SU-DHL-6 (cell line): ENCODE measurements around the gene NUDC.

Source experiments
- EZH2phosphoT487 ChIP-seq: fragments of 200-600 bp; sonication (generic), shearing (Covaris generic); conservative IDR thresholded peaks from 2 replicates; pipeline ENCODE4 v1.6.1; 2018; ENCODE audit warnings: mild to moderate bottlenecking, antibody characterized with exemption, low read length, moderate library complexity, mixed read lengths
- TF ChIP-seq, protein P1 (sequence below): fragments of 200-600 bp; sonication (generic); IDR thresholded peaks from one replicate; pipeline ENCODE4 v1.5.1; 2017; ENCODE audit warnings: antibody characterized with exemption, mild to moderate bottlenecking, low read length, moderate library complexity; ENCODE audit not compliant: insufficient read depth, poor library complexity, severe bottlenecking

DNA sequence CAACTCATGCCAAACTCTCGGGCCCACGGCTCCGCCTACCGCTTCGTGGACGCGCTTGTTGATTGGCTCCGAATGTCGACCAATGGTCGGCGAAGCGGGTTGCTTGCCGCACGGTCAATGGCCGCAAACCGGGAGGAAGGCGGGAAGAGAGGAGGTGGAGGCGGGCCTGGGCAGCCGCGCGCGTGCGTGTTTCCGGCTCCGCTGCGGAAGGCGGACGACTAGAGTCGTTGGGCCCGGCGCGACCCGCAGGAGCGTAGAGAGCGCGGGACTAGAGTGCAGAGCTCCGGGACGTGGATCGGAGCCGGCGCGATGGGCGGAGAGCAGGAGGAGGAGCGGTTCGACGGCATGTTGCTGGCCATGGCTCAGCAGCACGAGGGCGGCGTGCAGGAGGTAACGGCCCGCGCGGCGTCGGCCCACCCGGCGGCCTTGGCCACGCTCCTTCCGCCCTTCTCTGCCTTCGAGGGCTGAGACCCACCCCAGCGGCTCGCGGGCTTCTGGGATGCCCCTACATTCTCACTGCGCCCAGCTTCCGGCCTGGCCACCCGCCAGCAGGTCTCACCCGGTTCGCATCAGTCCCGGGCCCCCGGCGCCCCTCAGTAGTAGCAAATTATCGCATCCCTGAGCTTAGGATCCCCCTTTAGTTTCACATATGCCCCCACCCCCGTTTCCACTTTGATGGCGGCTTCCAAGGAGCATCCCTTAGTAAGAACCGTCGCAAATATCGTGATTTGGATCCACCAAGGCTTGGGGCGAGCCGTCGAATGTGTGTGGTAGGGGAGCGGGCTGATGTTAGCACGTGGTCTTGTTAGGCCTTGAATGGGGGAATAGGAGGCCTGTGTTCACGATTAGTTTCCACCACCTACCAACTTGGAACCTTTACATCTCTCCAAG is at the start of gene NUDC:
- TF ChIP-seq, protein P1, sequence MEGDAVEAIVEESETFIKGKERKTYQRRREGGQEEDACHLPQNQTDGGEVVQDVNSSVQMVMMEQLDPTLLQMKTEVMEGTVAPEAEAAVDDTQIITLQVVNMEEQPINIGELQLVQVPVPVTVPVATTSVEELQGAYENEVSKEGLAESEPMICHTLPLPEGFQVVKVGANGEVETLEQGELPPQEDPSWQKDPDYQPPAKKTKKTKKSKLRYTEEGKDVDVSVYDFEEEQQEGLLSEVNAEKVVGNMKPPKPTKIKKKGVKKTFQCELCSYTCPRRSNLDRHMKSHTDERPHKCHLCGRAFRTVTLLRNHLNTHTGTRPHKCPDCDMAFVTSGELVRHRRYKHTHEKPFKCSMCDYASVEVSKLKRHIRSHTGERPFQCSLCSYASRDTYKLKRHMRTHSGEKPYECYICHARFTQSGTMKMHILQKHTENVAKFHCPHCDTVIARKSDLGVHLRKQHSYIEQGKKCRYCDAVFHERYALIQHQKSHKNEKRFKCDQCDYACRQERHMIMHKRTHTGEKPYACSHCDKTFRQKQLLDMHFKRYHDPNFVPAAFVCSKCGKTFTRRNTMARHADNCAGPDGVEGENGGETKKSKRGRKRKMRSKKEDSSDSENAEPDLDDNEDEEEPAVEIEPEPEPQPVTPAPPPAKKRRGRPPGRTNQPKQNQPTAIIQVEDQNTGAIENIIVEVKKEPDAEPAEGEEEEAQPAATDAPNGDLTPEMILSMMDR, result no peak
- TF ChIP-seq EZH2phosphoT487, result no peak
